Heart right ventricle (tissue), 16 donors: ENCODE measurements around the gene DUS2. TPM values are rescaled to one million over a fixed set of nuclear protein-coding genes. Genes with fewer than 3 reads are reported as not detected.

Experiments
- ATAC-seq, 8 donors: fragments of 200-7000 bp; cut with Tn5 transposase; one replicate each; pipeline ENCODE4 v1.9.1; 2020; ENCODE audit warnings: mild to moderate bottlenecking in 8 of 8, moderate library complexity in 8 of 8, moderate number of reproducible peaks in 1 of 8
- DNase-seq, 2 donors: peaks; one replicate each; pipeline ENCODE4 v3.0.0-alpha.2; 2020
- H3K27ac ChIP-seq, 10 donors: fragments of 200-600 bp; sonication (generic) in 2 of 10; one replicate each; pipeline versions ENCODE4 v1.5.0 to v1.8.0; 2020 to 2022; ENCODE audit warnings: mild to moderate bottlenecking in 3 of 10
- H3K27me3 ChIP-seq, 7 donors: fragments of 200-600 bp; one replicate each; pipeline ENCODE4 v1.8.0; 2021 to 2022; ENCODE audit warnings: mild to moderate bottlenecking in 2 of 7
- H3K36me3 ChIP-seq, 9 donors: fragments of 200-600 bp; sonication (generic) in 1 of 9; one replicate each; pipeline versions ENCODE4 v1.5.0 to v1.8.0; 2020 to 2022; ENCODE audit warnings: mild to moderate bottlenecking in 2 of 9
- H3K4me1 ChIP-seq, 9 donors: fragments of 200-600 bp; sonication (generic) in 1 of 9; one replicate each; pipeline versions ENCODE4 v1.5.0 to v1.8.0; 2020 to 2022; ENCODE audit warnings: mild to moderate bottlenecking in 4 of 9
- H3K4me3 ChIP-seq, 10 donors: fragments of 200-600 bp; sonication (generic) in 2 of 10; one replicate each; pipeline versions ENCODE4 v1.5.0 to v1.8.0; 2020 to 2022; ENCODE audit warnings: mild to moderate bottlenecking in 7 of 10, moderate library complexity in 2 of 10
- H3K9me3 ChIP-seq, 11 donors: fragments of 200-600 bp in 10 of 11; sonication (generic) in 2 of 11; one replicate each; pipeline versions ENCODE4 v1.5.0 to v1.8.0; 2013 to 2022; ENCODE audit warnings: mild to moderate bottlenecking in 2 of 11, control low read depth in 1 of 11, moderate library complexity in 1 of 11
- WGBS, 2 donors: extraction: QIAGEN DNeasy Blood & Tissue Kit; methylation state at CpG; one replicate each; pipeline ENCODE4 v1.1.7; 2013; ENCODE audit warnings: inconsistent platforms in 1 of 2; 5-methylcytosine and 5-hydroxymethylcytosine counted together
- intact Hi-C, 10 donors: fragments of 100-400 bp; cut with DNase I; formaldehyde crosslinking; loops; one replicate each; pipeline versions ENCODE4 v1.11.1 to v1.14.2; 2022
- polyA plus RNA-seq, 2 donors: library from polyadenylated mRNA; stranded (reverse); fragments of 200-250 nt; gene quantifications; one replicate each; pipeline ENCODE4 v1.2.3, GENCODE V29; 2013
- total RNA-seq, 10 donors: library from RNA; stranded (reverse); fragmentation: NEBNext Ultra II Directional in 3 of 10; extraction: Animal tissue kit (Norgen Biotek cat#: 25700) in 3 of 10; gene quantifications; one replicate each; pipeline versions ENCODE4 v1.2.1 to v1.2.4, GENCODE V29; 2021 to 2023
- TF ChIP-seq, protein P1 (sequence below), 9 donors: fragments of 200-600 bp; sonication (generic) in 2 of 9; IDR thresholded peaks; one replicate each; pipeline versions ENCODE4 v1.5.0 to v1.8.0; 2021 to 2022; ENCODE audit warnings: antibody characterized with exemption in 9 of 9, mild to moderate bottlenecking in 5 of 9, moderate library complexity in 1 of 9
- donor health status: Arrhythmogenic right ventricular cardiomyopathy.
- donor health status: ischemic (EF 13 %, LVEDD 7.1; RV severe dilation, severe dysfunction).
- donor health status: healthy with polysubstance abuse.
- donor health status: DM: no; HTN: yes; CAD: no.
- donor health status: DM: no; HTN: no; CAD: no.
- donor health status: ischemic (EF 25% LVEDD 6.9; RV normal size, moderate dysfunction).
- donor health status: ischemic (EF 25% LVEDD 5.7; RV mildly dilated, moderate dysfunction).
- donor health status: healthy.
- donor health status: DM: yes; HTN: yes; CAD: no.
- donor health status: Ischemic cardiomyopathy.
- donor health status: ischemic (EF 35%, LVEDD 5.7; RV mildly dilated, moderate dysfunction).
- donor health status: nonischemic (EF 11% LVEDD 7.7; RV severe dilation, severe dysfunction).
- donor health status: DM: yes; HTN: yes; CAD: no.
- donor health status: PGD.
- donor health status: ischemic (EF 29% LVEDD 5.4; RV normal size, mild dysfunction).
- donor health status: nonischemic (EF 23%, LVEDD 6.1; RV moderate dilation, normal function).

DUS2 gene
- total and polyA plus RNA-seq, 12 donors = 4.2 to 13.1 (median 7.2) TPM

DNA sequence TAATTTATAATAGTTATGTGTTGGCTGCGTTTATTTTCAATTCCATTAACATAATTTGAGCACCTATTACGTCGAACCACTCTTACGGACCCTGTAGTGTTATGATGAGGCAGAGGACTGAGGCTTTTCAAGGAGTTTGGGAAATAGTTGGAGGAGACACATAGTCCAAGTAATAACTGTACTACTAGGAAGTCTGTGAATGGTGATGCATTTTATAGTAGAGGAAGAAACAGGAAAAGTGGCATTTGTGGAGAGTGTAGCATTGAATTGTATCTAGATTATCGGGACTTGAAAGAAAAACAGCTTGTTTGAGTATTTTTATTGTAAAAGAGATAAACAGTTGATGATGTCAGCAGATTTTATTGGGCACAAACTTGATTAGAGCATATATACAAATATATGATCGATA is 63.8 kb downstream of the DUS2 start:
- H3K4me3 ChIP-seq = peak overlapping the region; percentile 84 to 93 (median 90)
- H3K9me3 ChIP-seq = no peaks in the 10 kb centered on the region
- DNase-seq = no peak
- no peaks in the 10 kb centered on the region for H3K36me3 ChIP-seq
- no peaks in the 10 kb centered on the region for H3K27me3 ChIP-seq
- intact Hi-C loops = loop anchor here in 2 of 10 donors (5.0 to 10.0 kb wide), 2 partner anchors 140 to 148 kb away; partner anchors contain the start of gene ESRP2 (in 1 of the 2)
- peak overlapping the region in 8 of 10 donors; percentile 93 to 100 (median 96) for H3K27ac ChIP-seq
- TF ChIP-seq, protein P1, sequence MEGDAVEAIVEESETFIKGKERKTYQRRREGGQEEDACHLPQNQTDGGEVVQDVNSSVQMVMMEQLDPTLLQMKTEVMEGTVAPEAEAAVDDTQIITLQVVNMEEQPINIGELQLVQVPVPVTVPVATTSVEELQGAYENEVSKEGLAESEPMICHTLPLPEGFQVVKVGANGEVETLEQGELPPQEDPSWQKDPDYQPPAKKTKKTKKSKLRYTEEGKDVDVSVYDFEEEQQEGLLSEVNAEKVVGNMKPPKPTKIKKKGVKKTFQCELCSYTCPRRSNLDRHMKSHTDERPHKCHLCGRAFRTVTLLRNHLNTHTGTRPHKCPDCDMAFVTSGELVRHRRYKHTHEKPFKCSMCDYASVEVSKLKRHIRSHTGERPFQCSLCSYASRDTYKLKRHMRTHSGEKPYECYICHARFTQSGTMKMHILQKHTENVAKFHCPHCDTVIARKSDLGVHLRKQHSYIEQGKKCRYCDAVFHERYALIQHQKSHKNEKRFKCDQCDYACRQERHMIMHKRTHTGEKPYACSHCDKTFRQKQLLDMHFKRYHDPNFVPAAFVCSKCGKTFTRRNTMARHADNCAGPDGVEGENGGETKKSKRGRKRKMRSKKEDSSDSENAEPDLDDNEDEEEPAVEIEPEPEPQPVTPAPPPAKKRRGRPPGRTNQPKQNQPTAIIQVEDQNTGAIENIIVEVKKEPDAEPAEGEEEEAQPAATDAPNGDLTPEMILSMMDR (IDR thresholded peaks at IDR 0.05) = no peak
- 12 to 17% methylated on average over 6 of the region's 6 CpGs for WGBS, 2 donors
- H3K4me1 ChIP-seq = peaks cover 6 to 85% (median 60%) of the 10 kb centered on the region in 9 donors
- ATAC-seq = no peak

DNA sequence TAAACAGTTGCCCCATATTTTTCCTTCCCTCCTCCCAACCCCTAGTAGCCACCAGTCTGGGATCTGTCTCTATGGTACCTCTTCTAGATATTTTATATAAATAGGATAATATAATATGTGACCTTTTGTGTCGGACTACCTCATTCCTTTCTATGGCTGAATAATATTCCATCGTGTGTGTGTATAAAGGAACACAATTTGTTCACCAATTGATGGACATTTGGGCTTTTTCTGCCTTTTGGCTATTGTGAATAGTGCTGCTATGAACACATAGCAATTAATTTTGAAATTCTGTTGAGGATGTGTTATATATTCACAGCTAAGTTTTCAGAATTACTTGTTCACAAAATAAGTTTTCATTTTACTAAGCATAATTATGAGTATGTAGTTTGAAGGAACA is 64.6 kb downstream of the DUS2 start:
- no peak for DNase-seq
- 80 to 82% methylated on average over 2 of the region's 2 CpGs for WGBS, 2 donors
- TF ChIP-seq, protein P1 (IDR thresholded peaks at IDR 0.05) = no peak
- peaks cover 6 to 85% (median 65%) of the 10 kb centered on the region in 9 donors for H3K4me1 ChIP-seq
- peak overlapping the region in 4 of 10 donors; percentile 93 to 99 (median 96) for H3K27ac ChIP-seq
- H3K9me3 ChIP-seq = no peaks in the 10 kb centered on the region
- intact Hi-C loops = loop anchor here in 2 of 10 donors (5.0 to 10.0 kb wide), 2 partner anchors 140 to 147 kb away; partner anchors contain the start of gene ESRP2 (in 1 of the 2)
- peak overlapping the region in 3 of 10 donors; percentile 86 to 92 (median 92) for H3K4me3 ChIP-seq
- ATAC-seq = no peak
- no peaks in the 10 kb centered on the region for H3K36me3 ChIP-seq
- no peaks in the 10 kb centered on the region for H3K27me3 ChIP-seq

DNA sequence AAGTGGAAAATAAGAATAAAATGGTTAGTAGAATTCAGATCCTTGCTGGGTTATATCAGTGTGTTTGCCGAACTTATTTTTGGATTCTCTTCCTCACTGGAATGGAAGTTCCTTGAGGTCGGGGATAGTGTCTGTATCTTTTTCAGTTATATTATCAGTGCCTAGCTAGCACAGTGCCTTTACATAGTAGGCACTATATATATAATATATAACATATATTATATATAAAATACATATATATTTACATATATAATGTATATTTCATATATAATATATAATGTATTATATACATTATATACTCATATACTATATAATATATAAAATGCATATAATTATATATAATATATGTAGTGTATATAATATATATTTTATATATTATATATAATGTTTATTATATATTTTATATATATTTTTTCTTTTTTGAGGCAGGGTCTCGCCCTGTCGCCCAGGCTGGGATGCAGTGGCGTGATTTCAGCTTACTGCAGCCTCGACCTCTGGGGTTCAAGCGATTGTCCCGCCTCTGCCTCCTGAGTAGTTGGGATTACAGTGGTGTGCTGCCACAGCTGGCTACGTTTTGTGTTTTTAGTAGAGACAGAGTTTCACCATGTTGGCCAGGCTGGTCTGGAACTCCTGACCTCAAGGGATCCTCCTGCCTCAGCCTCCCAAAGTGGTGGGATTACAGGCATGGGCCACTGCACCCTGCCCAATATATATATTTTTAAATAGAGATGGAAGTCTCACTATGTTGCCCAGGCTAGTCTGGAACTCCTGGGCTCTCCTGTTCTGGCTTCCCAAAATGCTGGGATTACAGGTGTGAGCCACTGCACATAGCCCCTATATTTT is 65.3 kb downstream of the DUS2 start:
- TF ChIP-seq, protein P1 (IDR thresholded peaks at IDR 0.05) = no peak
- peaks cover 6 to 85% (median 71%) of the 10 kb centered on the region in 9 donors for H3K4me1 ChIP-seq
- no peaks in the 10 kb centered on the region for H3K27me3 ChIP-seq
- ATAC-seq (no peak), DNase-seq (no peak)
- intact Hi-C loops = loop anchor here in 2 of 10 donors (5.0 to 10.0 kb wide), 2 partner anchors 139 to 146 kb away; partner anchors contain the start of gene ESRP2 (in 1 of the 2)
- no peaks in the 10 kb centered on the region for H3K9me3 ChIP-seq
- H3K36me3 ChIP-seq = no peaks in the 10 kb centered on the region
- peak overlapping the region in 1 of 10 donors; percentile 92 for H3K4me3 ChIP-seq
- WGBS, 2 donors = 81 to 82% methylated on average over 9 of the region's 9 CpGs
- no peak overlapping the region for H3K27ac ChIP-seq

DNA sequence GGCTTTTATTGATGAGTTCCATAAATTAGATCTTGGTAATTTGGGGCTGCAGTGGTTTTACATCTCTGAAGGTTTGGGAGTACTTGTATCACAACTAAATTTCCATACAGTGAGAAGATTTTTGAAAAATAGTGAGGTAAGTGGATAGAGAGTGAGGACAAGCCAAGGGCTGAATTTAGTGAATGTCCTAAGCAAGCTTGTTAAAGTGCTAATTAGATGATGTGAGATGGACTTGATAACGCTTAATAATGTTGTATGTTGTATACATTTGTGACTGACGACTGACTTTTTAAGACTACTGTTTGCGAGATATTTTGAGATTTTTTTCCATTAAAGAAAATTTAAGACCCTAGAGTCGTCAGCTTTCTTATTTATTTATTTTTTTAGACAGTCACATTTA is 66.0 kb downstream of the DUS2 start:
- Histone ChIP-seq H3K4me3 (no peak overlapping the region), H3K27ac (no peak overlapping the region), H3K4me1 (peaks cover 3 to 85% (median 68%) of the 10 kb centered on the region in 9 donors), H3K36me3 (no peaks in the 10 kb centered on the region), H3K9me3 (no peaks in the 10 kb centered on the region), H3K27me3 (no peaks in the 10 kb centered on the region)
- TF ChIP-seq, protein P1 (IDR thresholded peaks at IDR 0.05) = no peak
- ATAC-seq (no peak), DNase-seq (no peak)
- 84 to 86% methylated on average over 4 of the region's 4 CpGs for WGBS, 2 donors
- intact Hi-C loops = loop anchor here in 2 of 10 donors (5.0 to 10.0 kb wide), 2 partner anchors 138 to 146 kb away; partner anchors contain the start of gene ESRP2 (in 1 of the 2)
